Astrocyte of the hippocampus (primary cell): ENCODE results near the gene SAP25.
A peak's percentile ranks its signal among the peaks of the same experiment; 100 is the strongest.

Experiments
- DNase-seq: peaks from one replicate; pipeline ENCODE4 v3.0.0; 2011; ENCODE audit warnings: low read depth, low spot score

SAP25 gene

DNA sequence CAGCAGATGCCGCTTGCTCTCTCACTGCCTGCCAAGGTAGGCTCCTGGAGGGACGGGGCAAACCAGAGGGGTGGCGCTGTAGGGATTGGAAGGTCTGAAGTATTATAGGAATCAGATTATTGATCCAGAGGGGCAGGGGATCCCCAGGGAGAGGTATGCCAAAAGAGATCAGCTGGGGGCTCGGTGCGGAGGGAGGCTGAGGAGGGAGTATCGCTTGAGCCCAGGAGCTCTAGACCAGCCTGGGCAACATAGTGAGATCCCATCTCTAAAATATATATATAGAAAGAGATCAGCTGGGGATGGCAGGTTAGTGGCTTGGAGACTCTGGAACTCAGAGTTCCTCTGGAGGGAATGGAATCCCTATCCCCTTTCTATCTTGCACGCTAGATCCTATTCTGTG, 21.5 kb upstream of the SAP25 start:
- DNase-seq = no peak

DNA sequence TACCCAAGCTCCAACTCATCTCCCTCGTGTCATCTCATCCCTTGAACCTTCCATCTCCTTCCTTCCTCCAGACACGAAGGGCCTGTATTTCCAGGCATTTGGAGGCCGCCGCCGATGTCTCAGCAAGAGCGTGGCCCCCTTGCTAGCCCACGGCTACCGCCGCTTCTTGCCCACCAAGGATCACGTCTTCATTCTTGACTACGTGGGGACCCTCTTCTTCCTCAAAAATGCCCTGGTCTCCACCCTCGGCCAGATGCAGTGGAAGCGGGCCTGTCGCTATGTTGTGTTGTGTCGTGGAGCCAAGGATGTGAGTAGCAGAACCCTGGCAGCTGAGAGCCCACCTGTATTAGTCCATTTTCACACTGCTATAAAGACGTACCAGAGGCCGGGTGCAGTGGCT, 17.9 kb upstream of the SAP25 start:
- DNase-seq = no peak

DNA sequence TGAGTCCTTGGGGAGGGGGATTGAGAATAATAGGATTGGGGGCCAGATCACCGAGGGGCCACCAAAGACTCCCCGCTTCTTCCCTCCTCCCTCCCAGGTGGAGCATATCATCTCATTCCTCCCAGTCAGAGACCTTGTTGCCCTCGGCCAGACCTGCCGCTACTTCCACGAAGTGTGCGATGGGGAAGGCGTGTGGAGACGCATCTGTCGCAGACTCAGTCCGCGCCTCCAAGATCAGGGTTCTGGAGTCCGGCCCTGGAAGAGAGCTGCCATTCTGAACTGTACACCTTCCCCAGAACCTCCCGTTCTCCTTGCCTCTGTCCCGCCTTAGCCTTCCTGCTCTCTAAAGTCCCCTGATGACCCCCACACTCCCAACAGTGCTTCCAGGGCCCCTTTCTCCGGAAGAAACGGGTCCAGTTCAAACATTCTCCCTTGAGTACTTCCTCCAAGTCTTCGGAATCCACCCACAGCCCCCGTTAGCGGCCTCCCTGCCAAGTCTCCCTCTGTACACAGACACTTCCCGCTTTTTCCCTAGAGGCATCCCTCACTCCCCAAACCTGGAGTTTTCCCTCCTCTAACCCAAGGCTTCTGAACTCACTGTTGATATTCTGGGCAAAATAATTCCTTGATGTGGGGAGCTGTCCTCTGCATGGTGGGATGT, 16.5 kb upstream of the SAP25 start:
- no peak for DNase-seq

DNA sequence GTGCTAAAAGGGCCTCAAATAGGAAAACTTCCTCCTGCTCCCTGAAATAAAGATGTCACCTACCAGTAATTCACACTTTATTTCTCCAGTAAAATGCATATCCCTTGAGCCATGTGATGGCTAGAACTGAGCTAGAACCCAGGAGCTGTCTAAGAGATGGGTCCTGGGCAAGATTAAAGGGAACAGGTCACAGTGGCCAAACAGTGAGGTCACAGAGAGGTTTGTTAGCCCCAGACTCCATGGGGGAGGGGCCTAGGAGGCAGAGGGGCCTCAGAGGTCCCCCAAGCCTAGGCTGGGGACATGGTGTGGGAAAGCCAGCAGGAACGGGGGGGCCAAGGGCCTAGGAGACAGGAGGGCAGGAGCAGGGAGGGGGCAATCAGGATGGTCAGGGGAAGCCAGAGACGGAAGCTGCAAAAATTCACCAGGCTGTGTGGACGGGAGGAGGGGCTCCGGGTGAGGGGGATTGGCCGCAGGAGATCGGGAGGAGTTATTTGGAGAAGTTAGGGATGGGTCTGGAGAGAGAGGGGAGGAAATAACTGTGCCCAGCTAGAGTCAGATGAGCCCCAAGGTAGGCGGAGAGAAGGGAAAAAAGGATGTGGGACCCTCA, 15.7 kb upstream of the SAP25 start:
- no peak for DNase-seq

DNA sequence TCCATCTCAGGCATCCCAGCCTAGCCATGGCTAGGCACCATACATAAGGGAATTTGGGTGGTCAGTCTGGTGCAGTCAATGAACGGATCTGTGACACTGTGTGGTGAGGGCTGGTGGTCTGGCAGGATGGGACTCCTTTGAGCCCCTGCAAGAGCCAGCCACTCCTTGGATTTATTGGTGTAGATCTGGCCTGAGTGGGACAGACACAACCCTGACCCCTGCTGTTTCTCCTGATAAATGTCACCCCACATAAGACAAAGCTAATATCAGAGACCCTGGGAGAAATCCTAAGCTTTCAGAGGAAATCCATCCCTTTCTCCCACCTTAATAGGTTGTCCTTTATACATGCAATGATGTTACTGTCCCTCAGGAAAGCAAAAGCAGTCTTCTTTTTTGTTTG, 14.7 kb upstream of the SAP25 start:
- DNase-seq = no peak

DNA sequence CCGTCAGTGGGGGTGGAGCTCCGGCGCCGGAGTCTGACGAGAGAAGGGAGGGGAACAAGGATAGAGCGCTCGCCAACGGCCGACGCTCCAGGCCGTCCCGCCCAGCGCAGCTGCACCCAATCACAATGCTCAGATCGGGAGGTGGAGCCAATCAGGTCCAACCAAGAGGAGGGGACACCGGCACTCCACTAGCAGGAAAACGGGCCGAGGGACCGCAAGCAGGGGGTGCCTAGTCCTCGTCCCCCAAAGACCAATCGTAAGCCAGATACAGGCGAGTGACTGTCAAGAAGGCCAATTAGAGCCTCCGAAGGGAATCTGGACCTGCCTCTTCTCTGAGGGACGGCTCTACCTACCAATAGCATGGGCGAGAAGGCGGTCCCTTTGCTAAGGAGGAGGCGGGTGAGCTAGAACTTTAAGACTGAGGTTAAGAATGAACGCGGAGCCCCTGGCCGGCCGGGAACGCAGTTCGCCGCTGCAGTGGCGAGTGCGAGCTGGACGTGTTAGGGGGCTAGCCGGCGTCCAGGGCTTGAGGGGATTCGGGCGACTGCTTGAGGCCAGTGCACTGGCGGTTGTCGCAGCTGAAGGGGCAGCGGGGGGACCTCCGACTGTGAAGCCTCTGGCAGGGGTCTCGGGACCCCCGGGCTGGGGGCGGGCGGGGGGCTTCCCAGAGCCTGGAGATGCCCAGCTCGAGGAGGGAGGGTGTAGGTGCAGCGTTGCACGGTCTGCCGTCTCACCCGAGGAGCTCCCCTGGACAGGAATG, 12.7 kb upstream of the SAP25 start, which contains the start of gene FBXO24:
FBXO24 (plus strand) TSS at position 63 of the 760 bp plus-strand sequence; CDS start at position 361, 298 bp downstream.
- peak; percentile 100 for DNase-seq

DNA sequence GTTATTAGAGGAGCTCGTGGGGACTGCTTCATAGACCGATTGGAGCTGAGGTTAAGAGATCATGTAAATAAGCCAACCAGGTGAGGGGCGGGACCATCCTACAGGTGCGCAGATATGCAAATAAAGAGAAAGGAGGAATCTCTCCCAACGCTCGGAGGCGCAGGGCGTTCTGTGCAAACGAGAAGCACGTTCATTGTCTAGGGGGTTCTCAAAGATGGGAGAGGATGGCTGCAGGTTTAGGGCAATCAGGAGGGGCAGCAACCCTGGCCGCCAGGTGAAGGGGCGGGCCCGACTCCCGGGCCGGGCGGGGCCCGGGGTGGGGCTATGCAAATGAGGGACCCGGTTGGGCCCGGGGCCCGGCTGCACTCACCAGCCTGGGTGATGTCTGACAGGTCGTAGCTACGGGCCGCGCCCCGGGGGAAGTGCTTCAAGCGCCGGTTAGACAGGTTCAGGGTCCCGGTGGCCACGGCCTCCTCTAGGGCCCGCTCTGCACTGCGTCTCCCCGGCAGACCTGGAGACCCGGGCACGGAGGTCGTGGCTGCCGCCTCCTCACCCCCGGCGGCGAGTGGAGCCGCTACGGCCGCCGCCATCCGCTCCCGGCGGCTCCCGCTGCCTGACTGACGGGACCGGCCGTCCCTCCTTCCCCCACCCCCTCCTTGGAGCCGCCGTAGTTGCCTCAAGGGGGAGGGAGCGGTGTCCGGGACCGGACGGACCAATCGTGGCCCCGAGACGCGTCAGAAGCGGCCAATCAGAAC, 12.0 kb upstream of the SAP25 start, which contains the start of gene LRCH4:
LRCH4 (minus strand) TSS at position 619 of the 755 bp plus-strand sequence; CDS start at position 590, 29 bp downstream.
- DNase-seq = no peak

DNA sequence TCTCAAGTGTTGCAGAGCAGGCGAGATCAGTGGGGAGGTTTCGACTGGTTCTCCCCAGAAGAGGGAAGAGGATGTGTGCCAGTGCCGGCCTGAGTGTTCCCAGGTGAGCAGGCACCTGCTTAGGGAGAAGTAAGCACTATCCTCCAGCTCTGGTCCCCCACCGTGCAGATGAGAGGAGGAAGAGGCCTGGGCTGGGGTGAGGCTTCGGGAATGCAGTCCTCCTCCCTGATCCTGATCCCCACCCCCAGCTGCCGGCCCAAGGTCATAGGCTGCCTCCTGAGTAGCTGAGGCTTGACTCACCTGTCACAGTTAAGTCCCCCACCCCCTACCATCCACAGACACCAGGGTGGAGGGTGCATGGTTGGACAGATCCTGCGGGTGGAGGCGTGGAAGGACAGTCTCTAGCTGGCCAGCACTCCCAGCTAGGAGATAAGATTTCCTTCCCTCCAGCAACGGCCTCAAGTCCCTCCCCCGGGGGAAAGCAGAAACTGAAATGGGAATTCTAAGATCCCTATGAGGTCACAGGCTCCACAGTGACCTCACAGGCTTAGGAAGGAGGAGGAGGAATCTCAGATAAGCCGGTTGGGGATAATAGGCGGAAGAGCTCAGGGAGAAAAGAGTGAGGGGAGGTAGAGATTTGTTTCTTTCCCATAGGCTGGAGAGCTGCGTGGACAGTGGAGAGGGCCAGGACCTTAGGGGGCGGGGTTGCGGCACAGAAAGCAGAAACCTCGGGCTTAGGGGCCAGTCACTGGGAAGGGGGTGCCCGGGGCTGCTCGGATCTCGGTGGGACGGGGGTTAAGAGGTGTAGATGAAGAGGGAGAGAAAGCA, 11.2 kb upstream of the SAP25 start:
- peak; percentile 68 for DNase-seq

DNA sequence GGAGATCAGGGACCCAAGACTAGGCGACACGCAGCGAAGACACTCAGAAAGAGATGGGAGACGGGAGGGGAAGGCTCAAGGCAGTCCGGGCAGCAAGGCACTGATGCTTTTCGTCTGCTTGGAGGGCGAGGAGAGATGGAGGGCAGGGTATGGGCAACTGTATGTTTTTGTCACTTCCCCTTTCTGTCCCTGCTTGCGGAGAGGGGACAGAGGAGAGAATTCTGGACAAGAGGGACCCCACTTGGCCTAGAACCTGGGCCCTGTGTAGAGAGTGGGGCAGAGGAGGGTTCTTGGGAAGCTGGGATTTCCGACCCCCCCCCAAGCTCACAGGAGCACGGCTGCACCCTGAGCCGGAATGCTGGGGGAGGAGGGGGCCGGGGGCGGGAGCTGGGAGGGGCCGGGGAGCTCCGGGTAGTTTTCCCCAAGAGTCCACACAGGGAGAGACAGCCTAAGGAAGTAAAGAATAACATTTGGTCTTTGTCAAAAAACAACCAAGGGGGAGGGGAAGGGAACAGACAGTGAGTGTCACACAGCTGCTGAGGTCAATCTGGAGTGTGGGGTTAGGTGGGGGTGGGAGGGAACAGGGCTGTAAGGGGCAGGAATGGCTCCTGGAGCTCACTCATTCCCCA, 10.5 kb upstream of the SAP25 start:
- DNase-seq = no peak

DNA sequence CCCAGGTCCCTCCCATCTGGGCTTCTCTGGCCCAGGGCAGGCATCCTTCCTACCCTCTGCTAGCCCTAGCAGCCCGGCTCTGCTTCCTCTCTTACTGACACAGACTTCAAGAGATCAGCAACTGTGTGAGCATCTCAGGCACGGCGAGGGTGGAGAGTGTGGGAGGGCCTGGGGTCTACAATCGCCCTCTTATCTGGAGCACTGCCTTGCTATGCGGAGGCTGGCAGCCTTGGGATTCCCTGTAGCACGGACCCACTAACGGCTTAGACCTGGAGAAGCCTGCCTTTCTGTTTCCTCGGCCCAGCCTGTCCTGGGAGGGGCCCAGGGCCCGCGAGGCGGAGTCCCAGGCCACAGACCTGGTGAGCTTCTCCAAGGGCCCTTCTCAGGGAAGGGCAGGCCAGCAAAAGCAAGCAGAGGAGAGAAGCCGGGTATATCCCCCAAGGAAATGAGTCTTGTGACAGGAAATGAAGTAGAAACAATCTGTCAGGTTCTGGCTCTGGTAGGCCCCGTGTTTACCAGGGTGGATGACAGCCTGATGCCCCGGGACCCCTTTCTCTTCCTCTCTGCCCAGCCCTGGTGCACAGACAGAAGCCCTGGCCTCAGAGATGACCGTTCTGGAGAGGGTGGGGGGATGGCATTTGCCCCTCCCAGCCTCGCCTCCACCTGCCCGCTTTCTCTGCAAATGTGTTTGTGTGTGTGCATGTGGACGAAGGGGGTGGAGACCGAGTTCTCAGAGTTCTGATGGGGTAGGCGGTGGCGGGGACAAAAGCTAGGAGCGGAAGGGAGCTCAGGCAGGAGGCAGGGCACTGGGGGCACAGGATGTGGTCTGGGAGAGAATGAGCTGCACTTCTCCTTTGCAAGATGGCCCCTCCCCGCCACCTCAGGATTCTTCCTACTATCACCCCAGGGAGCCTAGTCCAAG, 9.7 kb upstream of the SAP25 start:
- DNase-seq = peak; percentile 50

DNA sequence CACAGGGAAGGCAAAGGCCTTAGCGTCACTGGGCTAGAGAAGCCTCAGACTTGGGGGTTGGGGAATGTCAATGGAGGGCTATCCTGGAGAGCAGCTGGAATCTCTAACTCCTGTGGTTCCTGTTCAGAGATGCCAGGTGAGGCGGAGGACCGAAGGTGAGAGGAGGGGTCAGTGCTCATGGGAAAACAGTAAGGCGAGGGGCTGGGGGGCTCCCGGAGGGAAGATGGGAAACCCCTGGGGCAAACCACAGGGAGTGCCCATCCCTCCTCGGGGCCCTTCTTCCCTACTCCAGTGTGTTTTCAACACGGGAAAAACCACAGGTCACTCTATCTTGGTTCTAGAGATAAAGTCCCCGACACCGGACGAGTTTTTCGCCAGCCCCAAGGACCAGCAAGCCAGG, 8.9 kb upstream of the SAP25 start:
- no peak for DNase-seq

DNA sequence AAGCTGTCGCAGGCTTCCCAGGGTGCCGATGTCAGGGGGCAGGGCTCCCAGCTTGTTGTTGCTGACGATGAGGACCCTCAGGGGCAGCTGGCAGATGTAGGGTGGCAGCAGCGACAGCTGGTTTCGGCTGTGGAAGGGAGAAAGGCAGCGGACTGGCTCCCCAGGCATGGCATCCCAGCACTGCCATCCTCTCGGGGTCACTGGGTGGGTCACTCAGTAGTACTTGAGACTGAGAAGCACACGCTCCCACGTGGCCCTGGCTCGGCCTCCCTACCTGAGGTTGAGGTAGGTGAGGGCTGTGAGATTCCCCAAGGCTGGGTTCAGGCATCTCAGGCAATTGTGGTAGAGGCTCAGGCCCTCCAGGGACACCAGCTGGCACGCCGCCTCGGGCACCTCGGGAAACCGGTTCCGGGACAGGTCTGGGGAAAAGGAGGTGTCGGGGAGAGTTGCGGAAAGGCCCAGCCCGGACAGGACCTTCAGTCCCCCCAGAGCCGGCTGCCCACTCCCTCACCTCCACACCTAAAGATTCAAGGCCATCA, 8.4 kb upstream of the SAP25 start:
- DNase-seq = no peak

DNA sequence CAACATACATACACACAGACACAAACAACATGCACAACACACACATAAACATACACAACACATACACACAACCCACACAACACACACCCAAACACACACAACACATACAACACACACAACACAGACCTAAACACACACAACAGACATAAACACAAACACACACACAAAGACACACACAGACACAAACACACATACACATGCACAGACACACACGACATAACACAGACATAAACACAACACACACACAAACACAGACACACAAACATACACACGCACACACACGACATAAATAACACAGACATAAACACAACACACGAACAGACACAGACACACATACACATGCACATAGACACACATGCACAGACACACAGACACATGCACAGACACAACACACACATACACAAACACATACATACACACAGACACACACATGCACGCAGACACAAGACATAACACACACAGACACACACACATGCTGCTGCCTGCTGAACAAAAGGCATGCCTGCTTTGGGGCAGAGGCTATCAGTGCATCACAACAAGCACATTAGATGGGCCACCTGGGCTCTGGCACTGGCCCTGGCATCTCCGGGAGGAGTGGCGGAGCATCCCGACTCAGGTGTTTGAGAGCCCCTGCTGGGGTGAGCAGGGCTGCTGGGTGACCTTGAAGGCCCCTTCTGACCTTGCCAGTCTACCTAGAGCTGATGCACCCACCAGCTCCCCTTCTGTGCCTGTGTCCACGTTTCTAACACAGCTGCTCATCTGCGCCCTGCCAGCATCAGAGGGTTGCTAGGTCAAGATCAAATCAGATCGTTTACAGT, 7.0 kb upstream of the SAP25 start:
- no peak for DNase-seq

DNA sequence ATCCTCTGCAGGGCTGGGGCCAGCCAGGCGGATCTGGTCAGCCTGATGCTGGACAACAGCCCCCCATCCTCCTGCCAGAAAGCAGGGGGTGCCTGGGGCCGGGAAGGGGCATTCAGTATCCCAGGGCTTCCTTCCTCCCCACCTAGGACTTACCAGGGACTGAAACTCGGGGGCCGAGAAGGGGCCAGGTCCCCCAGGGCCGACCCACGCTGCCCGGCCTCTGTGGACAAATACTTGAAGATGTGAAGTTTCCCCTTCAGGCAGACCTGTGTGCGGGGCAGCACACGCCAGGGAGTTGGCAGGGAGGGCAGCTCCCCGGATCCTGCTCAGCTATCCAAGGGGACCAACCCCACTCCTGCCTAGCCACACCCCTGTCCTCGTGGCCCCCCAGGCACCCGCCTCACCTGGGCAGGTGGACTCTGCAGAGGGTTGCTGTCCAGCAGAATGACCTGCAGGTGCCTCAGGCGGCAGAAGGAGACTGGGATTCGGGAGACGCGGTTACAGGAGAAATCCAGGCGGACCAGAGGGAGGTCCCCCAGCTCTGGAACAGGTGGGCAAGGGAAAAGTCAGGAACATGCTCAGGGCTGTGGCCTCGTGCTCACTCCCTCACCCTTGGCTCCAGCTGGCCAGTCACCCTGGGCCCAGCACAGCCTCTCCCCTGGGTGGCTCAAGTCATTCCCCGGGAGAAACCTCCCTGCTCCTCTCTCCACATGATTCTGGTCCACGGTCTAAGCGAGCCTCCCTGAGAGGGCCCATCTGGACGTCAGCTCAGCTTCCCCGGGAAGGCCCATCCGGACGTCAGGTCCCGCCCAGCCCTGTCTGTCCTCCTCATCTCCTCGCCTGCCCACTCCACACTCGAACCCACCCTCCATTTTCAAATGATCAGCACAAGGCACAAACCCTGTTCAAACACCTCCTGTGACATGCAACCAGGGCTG, 4.8 kb upstream of the SAP25 start:
- no peak for DNase-seq

DNA sequence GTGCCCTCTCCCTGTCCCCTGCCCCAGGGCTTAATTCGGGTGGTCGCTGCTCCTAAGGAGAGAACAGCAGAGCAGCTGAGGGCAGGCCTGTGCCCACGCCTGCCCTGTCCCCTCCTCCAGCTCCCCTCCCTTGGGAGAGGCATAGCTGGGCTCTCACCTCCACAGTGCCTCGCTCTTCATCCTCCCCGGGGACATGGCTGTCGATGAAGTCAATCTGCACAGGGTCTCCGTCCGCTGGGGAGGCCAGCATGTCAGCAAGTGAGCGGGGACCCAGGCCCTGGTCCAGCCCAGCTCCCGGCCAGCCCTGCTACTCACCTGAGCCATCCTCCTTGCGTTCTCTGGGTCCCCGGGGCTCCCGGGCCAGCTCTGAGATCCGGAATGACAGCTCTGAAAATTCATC, 3.8 kb upstream of the SAP25 start:
- DNase-seq = no peak

DNA sequence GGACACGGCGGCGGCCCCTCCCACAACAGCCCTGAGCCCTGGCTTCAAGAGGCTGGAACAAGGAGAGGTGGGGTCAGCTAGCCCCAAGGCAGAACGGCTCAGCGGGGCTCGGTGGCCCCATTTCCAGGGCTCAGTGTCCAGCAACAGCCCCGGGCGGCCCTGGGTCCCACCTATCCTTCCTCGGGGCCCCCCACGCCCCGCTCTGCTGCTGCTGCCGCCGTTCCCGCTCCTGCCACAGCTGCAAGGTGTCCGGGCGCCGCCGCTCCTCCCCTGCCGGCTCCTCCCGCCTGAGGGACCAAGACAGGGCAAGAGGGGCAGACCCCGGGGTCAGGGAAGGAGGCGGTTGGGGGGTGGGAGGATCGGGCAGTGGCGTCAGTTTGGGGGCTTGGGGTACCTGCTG, 3.4 kb upstream of the SAP25 start:
- no peak for DNase-seq

DNA sequence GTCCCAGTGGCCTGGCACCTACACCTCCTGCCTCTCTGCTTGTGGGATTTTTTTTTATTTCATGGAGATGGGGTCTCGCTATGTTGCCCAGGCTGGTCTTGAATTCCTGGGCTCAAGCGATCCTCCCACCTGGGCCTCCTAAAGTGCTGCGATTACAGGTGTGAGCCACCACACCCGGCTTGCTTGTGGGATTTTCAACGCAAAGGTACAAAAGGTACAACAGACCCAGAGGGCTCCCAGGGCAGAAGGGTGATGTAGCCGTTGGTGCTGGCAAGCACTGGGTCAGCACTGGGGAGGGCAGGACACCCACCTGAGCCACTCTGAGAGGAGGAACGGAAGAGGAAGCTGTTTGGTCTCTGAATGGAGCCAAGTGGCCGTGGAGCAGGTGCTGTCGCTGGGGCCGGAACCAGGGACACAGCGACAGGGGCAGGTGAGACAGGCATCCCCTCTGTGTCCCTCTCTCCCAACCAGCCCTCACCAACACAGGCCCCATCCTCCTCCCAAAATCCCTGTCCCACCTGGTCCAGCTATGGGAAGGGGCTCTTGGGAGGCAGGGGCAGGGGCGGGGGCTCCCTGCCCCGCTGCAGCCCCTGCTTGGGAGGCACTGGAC, 2.8 kb upstream of the SAP25 start:
- DNase-seq = no peak
